ENCODE measurements around the gene WNK2. TPM values are rescaled to one million over a fixed set of nuclear protein-coding genes. Genes with fewer than 3 reads are reported as not detected.
"Not testable (repeated sequence)": the region's sequence is repeated elsewhere in the genome, so short reads cannot be mapped to it uniquely, and the experiment has no call there.

The WNK2 gene
- total and polyA plus RNA-seq, 2 experiments from 2014 or later = 34.5 to 92.2 TPM

GRCh38 chr9:93247892-93248291, 64.0 kb downstream of the WNK2 start:
- Histone ChIP-seq H3K4me1 (ENCODE audit: low read depth) (peaks cover 8% of the 10 kb centered on the region), H3K27ac (no peak overlapping the region), H3K9me3 (ENCODE audit: low read depth) (no peaks in the 10 kb centered on the region), H3K36me3 (no peaks in the 10 kb centered on the region), H3K27me3 (no peaks in the 10 kb centered on the region), H3K4me3 (no peak overlapping the region)
- no peak for DNase-seq (ENCODE audit: low read depth in 1 of 2, low spot score in 1 of 2)
- TF ChIP-seq CTCF (IDR thresholded peaks at IDR 0.05; ENCODE audit: low read depth, low read length) = no peak

- Histone ChIP-seq H3K4me3 (no peak overlapping the region), H3K27ac (no peak overlapping the region), H3K4me1 (ENCODE audit: low read depth) (peaks cover 8% of the 10 kb centered on the region), H3K36me3 (no peaks in the 10 kb centered on the region), H3K9me3 (ENCODE audit: low read depth) (no peaks in the 10 kb centered on the region), H3K27me3 (no peaks in the 10 kb centered on the region)
- no peak for DNase-seq (ENCODE audit: low read depth in 1 of 2, low spot score in 1 of 2)
- TF ChIP-seq CTCF (IDR thresholded peaks at IDR 0.05; ENCODE audit: low read depth, low read length) = no peak
Measured at GRCh38 chr9:93248386-93249040, 64.6 kb downstream of the WNK2 start.

- no peaks in the 10 kb centered on the region for H3K9me3 ChIP-seq (ENCODE audit: low read depth)
- H3K36me3 ChIP-seq = no peaks in the 10 kb centered on the region
- H3K27me3 ChIP-seq = no peaks in the 10 kb centered on the region
- no peak overlapping the region for H3K27ac ChIP-seq
- H3K4me3 ChIP-seq = no peak overlapping the region
- peaks cover under 1% of the 10 kb centered on the region for H3K4me1 ChIP-seq (ENCODE audit: low read depth)
- DNase-seq (ENCODE audit: low read depth in 1 of 2, low spot score in 1 of 2) = no peak
- no peak for TF ChIP-seq CTCF (IDR thresholded peaks at IDR 0.05; ENCODE audit: low read depth, low read length)
Measured at GRCh38 chr9:93250185-93250584, 66.2 kb downstream of the WNK2 start.

GRCh38 chr9:93251309-93251708, 67.4 kb downstream of the WNK2 start:
- not testable (repeated sequence) for H3K36me3 ChIP-seq; H3K27me3 ChIP-seq; H3K4me3 ChIP-seq; H3K9me3 ChIP-seq (ENCODE audit: low read depth); H3K27ac ChIP-seq; DNase-seq (ENCODE audit: low read depth in 1 of 2, low spot score in 1 of 2); H3K4me1 ChIP-seq (ENCODE audit: low read depth)

- Histone ChIP-seq H3K27ac (no peak overlapping the region), H3K4me1 (ENCODE audit: low read depth) (no peaks in the 10 kb centered on the region), H3K36me3 (no peaks in the 10 kb centered on the region), H3K27me3 (no peaks in the 10 kb centered on the region), H3K4me3 (no peak overlapping the region), H3K9me3 (ENCODE audit: low read depth) (no peaks in the 10 kb centered on the region)
- TF ChIP-seq CTCF (IDR thresholded peaks at IDR 0.05; ENCODE audit: low read depth, low read length) = no peak
- no peak for DNase-seq (ENCODE audit: low read depth in 1 of 2, low spot score in 1 of 2)
Measured at GRCh38 chr9:93252116-93252780, 68.3 kb downstream of the WNK2 start.

- no peak for DNase-seq (ENCODE audit: low read depth in 1 of 2, low spot score in 1 of 2)
- Histone ChIP-seq H3K27me3 (no peaks in the 10 kb centered on the region), H3K4me3 (no peak overlapping the region), H3K4me1 (ENCODE audit: low read depth) (no peaks in the 10 kb centered on the region), H3K36me3 (no peaks in the 10 kb centered on the region), H3K9me3 (ENCODE audit: low read depth) (no peaks in the 10 kb centered on the region), H3K27ac (no peak overlapping the region)
- TF ChIP-seq CTCF (IDR thresholded peaks at IDR 0.05; ENCODE audit: low read depth, low read length) = no peak
Measured at GRCh38 chr9:93252781-93253530, 69.0 kb downstream of the WNK2 start.

Measured in cardiac muscle cell (in vitro differentiated cells and primary cell).